H1 (cell line): ENCODE results near the gene TBC1D4. TPM values are rescaled to one million over a fixed set of nuclear protein-coding genes. Genes with fewer than 3 reads are reported as not detected.

Experiments used
- CTCF ChIA-PET: fragments of 300-600 bp; sonication (Branson Sonifier 250); formaldehyde crosslinking; loops from one replicate; lab custom pipeline; 2021; ENCODE audit not compliant: partially characterized antibody; lab: Charles Lee
- POLR2A ChIA-PET: fragments of 300-600 bp; sonication (Branson Sonifier 250); formaldehyde crosslinking; loops from one replicate; lab custom pipeline; 2021; ENCODE audit warnings: inconsistent platforms; ENCODE audit not compliant: partially characterized antibody; lab: Charles Lee
- DNase-seq, 2 experiments: peaks; one replicate each; pipeline versions ENCODE4 v3.0.0 to v3.0.0-alpha.2; 2010 to 2022; ENCODE audit warnings: low spot score in 2 of 2, low read depth in 1 of 2, mixed read lengths in 1 of 2
- FAIRE-seq: peaks from 2 replicates; lab custom pipeline; 2011; peaks lifted over from hg19 to GRCh38; lab: Jason Lieb, UNC
- H2AFZ ChIP-seq: 2 replicates; pipeline ENCODE4 v1.8.1; 2012; ENCODE audit warnings: low read length, inconsistent platforms
- H2AK5ac ChIP-seq: 2 replicates; pipeline ENCODE4 v1.6.1; 2013; ENCODE audit warnings: low read depth, low read length
- H2BK120ac ChIP-seq: replicated peaks from 2 replicates; pipeline ENCODE3; 2013; ENCODE audit warnings: low read depth, low read length, inconsistent platforms
- H2BK12ac ChIP-seq: 2 replicates; pipeline ENCODE4 v1.6.1; 2013; ENCODE audit warnings: low read depth, low read length
- H2BK15ac ChIP-seq: 2 replicates; pipeline ENCODE4 v1.6.1; 2013; ENCODE audit warnings: low read length
- H2BK20ac ChIP-seq: 2 replicates; pipeline ENCODE4 v1.6.1; 2013; ENCODE audit warnings: low read length
- H2BK5ac ChIP-seq: 2 replicates; pipeline ENCODE4 v1.6.1; 2013; ENCODE audit warnings: low read depth, low read length
- H3K14ac ChIP-seq: 2 replicates; pipeline ENCODE4 v1.6.1; 2013; ENCODE audit warnings: inconsistent platforms; ENCODE audit not compliant: insufficient read length
- H3K18ac ChIP-seq: 2 replicates; pipeline ENCODE4 v1.6.1; 2013; ENCODE audit warnings: low read length; ENCODE audit errors: extremely low read depth
- H3K23ac ChIP-seq: 2 replicates; pipeline ENCODE4 v1.6.1; 2013; ENCODE audit warnings: inconsistent platforms; ENCODE audit not compliant: insufficient read length
- H3K23me2 ChIP-seq: 2 replicates; pipeline ENCODE4 v1.6.1; 2013; ENCODE audit warnings: low read depth, low read length
- H3K27ac ChIP-seq: 2 replicates; pipeline ENCODE4 v1.6.1; 2011; ENCODE audit warnings: low read depth, low read length, inconsistent platforms
- H3K27me3 ChIP-seq, 4 experiments: replicated peaks in 1 of 4; 1 replicate in 1 of 4; 2 replicates in 3 of 4; pipeline versions ENCODE4 v1.6.1 to v1.8.1; 2011 to 2013; ENCODE audit warnings: low read length in 3 of 4, mild to moderate bottlenecking in 3 of 4, inconsistent platforms in 2 of 4, mixed read lengths in 2 of 4, moderate library complexity in 1 of 4; ENCODE audit not compliant: control insufficient read depth in 3 of 4, insufficient read depth in 3 of 4; ENCODE audit errors: extremely low read depth in 1 of 4
- H3K36me3 ChIP-seq, 4 experiments: 2 replicates each; pipeline versions ENCODE4 v1.6.1 to v1.8.1; 2011 to 2013; ENCODE audit warnings: mild to moderate bottlenecking in 4 of 4, low read length in 3 of 4, moderate library complexity in 2 of 4, control low read depth in 1 of 4, inconsistent platforms in 1 of 4; ENCODE audit not compliant: insufficient read depth in 4 of 4, control insufficient read depth in 2 of 4
- H3K4ac ChIP-seq: replicated peaks from 2 replicates; pipeline ENCODE3; 2013; ENCODE audit warnings: low read length, low read depth, mixed read lengths, inconsistent platforms; ENCODE audit not compliant: insufficient read length
- H3K4me1 ChIP-seq, 4 experiments: replicated peaks in 1 of 4; 1 replicate in 1 of 4; 2 replicates in 3 of 4; pipeline versions ENCODE4 v1.6.1 to v1.8.1; 2011 to 2013; ENCODE audit warnings: low read length in 3 of 4, inconsistent platforms in 2 of 4, mixed read lengths in 1 of 4; ENCODE audit not compliant: insufficient read depth in 4 of 4, control insufficient read depth in 3 of 4
- H3K4me2 ChIP-seq, 2 experiments: 2 replicates each; pipeline versions ENCODE4 v1.6.1 to v1.8.1; 2011 to 2013; ENCODE audit warnings: low read depth in 2 of 2, low read length in 2 of 2, control low read depth in 1 of 2, inconsistent platforms in 1 of 2, mild to moderate bottlenecking in 1 of 2; ENCODE audit not compliant: insufficient read depth in 1 of 2
- H3K4me3 ChIP-seq, 4 experiments: fragments of 200-600, 300-600 bp in 1 of 4; sonication (generic), shearing (Covaris generic), sonication (Bioruptor Twin) in 1 of 4; 2 replicates each; pipeline versions ENCODE4 v1.5.1 to v1.8.1; 2011 to 2016; ENCODE audit warnings: low read length in 4 of 4, low read depth in 3 of 4, control low read depth in 2 of 4, inconsistent platforms in 2 of 4, mild to moderate bottlenecking in 2 of 4, mixed read lengths in 1 of 4, moderate library complexity in 1 of 4; ENCODE audit not compliant: insufficient read depth in 2 of 4; ENCODE audit errors: extremely low read depth in 1 of 4
- H3K56ac ChIP-seq: replicated peaks from 2 replicates; pipeline ENCODE3; 2013; ENCODE audit warnings: low read depth, mild to moderate bottlenecking, mixed read lengths, low read length, inconsistent platforms; ENCODE audit not compliant: insufficient read length
- H3K79me1 ChIP-seq: 2 replicates; pipeline ENCODE4 v1.6.1; 2013; ENCODE audit warnings: low read depth, low read length, control low read depth
- H3K79me2 ChIP-seq, 2 experiments: 2 replicates each; pipeline versions ENCODE4 v1.6.1 to v1.8.1; 2012 to 2013; ENCODE audit warnings: low read length in 2 of 2, mild to moderate bottlenecking in 2 of 2, inconsistent platforms in 1 of 2; ENCODE audit not compliant: insufficient read depth in 2 of 2, control insufficient read depth in 1 of 2
- H3K9ac ChIP-seq, 4 experiments: replicated peaks in 1 of 4; 1 replicate in 1 of 4; 2 replicates in 3 of 4; pipeline versions ENCODE4 v1.6.1 to v1.8.1; 2011 to 2013; ENCODE audit warnings: low read depth in 3 of 4, low read length in 3 of 4, control low read depth in 2 of 4, mild to moderate bottlenecking in 2 of 4, moderate library complexity in 2 of 4, inconsistent platforms in 1 of 4; ENCODE audit errors: extremely low read depth in 1 of 4
- H3K9me3 ChIP-seq, 2 experiments: 2 replicates each; pipeline versions ENCODE4 v1.6.1 to v1.8.1; 2012 to 2013; ENCODE audit warnings: mild to moderate bottlenecking in 2 of 2, moderate library complexity in 2 of 2, control low read depth in 1 of 2, inconsistent platforms in 1 of 2, low read depth in 1 of 2, low read length in 1 of 2, mixed read lengths in 1 of 2; ENCODE audit not compliant: insufficient read depth in 2 of 2
- H4K20me1 ChIP-seq, 2 experiments: replicated peaks in 1 of 2; 2 replicates each; pipeline versions ENCODE3 to v1.8.1; 2011 to 2013; ENCODE audit warnings: inconsistent platforms in 2 of 2, low read length in 2 of 2, mild to moderate bottlenecking in 1 of 2; ENCODE audit not compliant: insufficient read depth in 2 of 2, control insufficient read depth in 1 of 2
- H4K5ac ChIP-seq: 2 replicates; pipeline ENCODE4 v1.6.1; 2013; ENCODE audit warnings: low read length, low read depth, mixed read lengths, inconsistent platforms; ENCODE audit not compliant: insufficient read length
- H4K8ac ChIP-seq: 2 replicates; pipeline ENCODE4 v1.8.0; 2013; ENCODE audit warnings: mild to moderate bottlenecking, moderate library complexity, low read length, inconsistent platforms; ENCODE audit not compliant: insufficient read depth; ENCODE audit errors: extremely low read depth
- H4K91ac ChIP-seq: replicated peaks from 2 replicates; pipeline ENCODE3; 2013; ENCODE audit warnings: low read length, mixed read lengths, inconsistent platforms; ENCODE audit not compliant: insufficient read length
- NANOG ChIP-seq: IDR thresholded peaks from 2 replicates; pipeline ENCODE4 v1.6.1; 2011; ENCODE audit warnings: low read length, low read depth, mild to moderate bottlenecking, inconsistent platforms; ENCODE audit not compliant: insufficient read depth, poor library complexity, severe bottlenecking
- WGBS, 2 experiments: shearing (Covaris generic) in 1 of 2; methylation state at CpG; one replicate each; pipeline versions ENCODE4 v1.1.6 to v1.1.7; 2013 to 2015; ENCODE audit warnings: low lambda C conversion rate in 2 of 2, mixed read lengths in 2 of 2, inconsistent platforms in 1 of 2, low coverage in 1 of 2, missing lambda C conversion rate in 1 of 2; ENCODE audit not compliant: insufficient replicate concordance in 2 of 2, insufficient coverage in 1 of 2, insufficient read length in 1 of 2; ENCODE audit errors: extremely low coverage in 1 of 2, missing lambda C conversion rate in 1 of 2; 5-methylcytosine and 5-hydroxymethylcytosine counted together
- polyA plus RNA-seq, 7 experiments: library from polyadenylated mRNA; depleted of rRNA in 3 of 7; stranded (reverse) in 5 of 7; unstranded in 2 of 7; fragments of >200 nt in 5 of 7; fragments of 200-250 nt in 2 of 7; gene quantifications; 1 replicate in 5 of 7; 2 replicates in 1 of 7; 4 replicates in 1 of 7; pipeline versions ENCODE4 v1.2.1 to v1.2.3, GENCODE V29; 2011 to 2013; ENCODE audit warnings: missing spikeins in 2 of 7, mixed read lengths in 2 of 7
- total RNA-seq: library from RNA; stranded (reverse); fragmentation: NEBNext Ultra II Directional; extraction: Animal tissue kit (Norgen Biotek cat#: 25700); gene quantifications from 2 replicates; pipeline ENCODE4 v1.2.1, GENCODE V29; 2021

TBC1D4 gene
- total and polyA plus RNA-seq, 2 of the 8 experiments (the other 6 are each of a cell fraction or from before 2014, with no cell fraction given): 16.7 to 39.0 TPM

- Histone ChIP-seq H2BK15ac (no peak overlapping the region), H3K23me2 (no peaks in the 10 kb centered on the region), H3K79me2 (no peaks in the 10 kb centered on the region), H3K36me3 (peaks cover 0 to 2% (median 0%) of the 10 kb centered on the region in 4 experiments; a peak in 3 of 8 replicates), H3K14ac (no peak overlapping the region), H3K23ac (no peak overlapping the region), H3K27me3 (no peaks in the 10 kb centered on the region), H3K4ac (no peak overlapping the region), H2BK120ac (no peak overlapping the region), H3K4me2 (no peak overlapping the region), H3K9me3 (no peaks in the 10 kb centered on the region), H3K79me1 (no peaks in the 10 kb centered on the region), H2BK12ac (no peak overlapping the region), H3K9ac (no peak overlapping the region), H3K4me3 (no peak overlapping the region), H2BK5ac (no peak overlapping the region), H3K18ac (no peak overlapping the region), H3K4me1 (no peaks in the 10 kb centered on the region; a peak in 1 of 7 replicates), H4K8ac (no peak overlapping the region), H3K56ac (no peak overlapping the region), H4K5ac (no peak overlapping the region), H3K27ac (no peak overlapping the region), H4K20me1 (no peaks in the 10 kb centered on the region), H2AK5ac (no peak overlapping the region), H2AFZ (no peak overlapping the region), H2BK20ac (no peak overlapping the region), H4K91ac (no peak overlapping the region)
- DNase-seq (no peak), FAIRE-seq (no peak)
- ChIA-PET CTCF (interaction anchor here (1.0 kb wide), 1 partner anchor 7 kb away, joined by 3 read pairs; no protein-coding TSS in a partner anchor), POLR2A (no interaction called here)
- WGBS, 2 experiments: 80% methylated on average over 1 of the region's 1 CpG; no CpG with 5 or more reads in 1 of the 2 experiments
- no peak for TF ChIP-seq NANOG
Observed at GRCh38 chr13:75296641-75297040, 185.3 kb downstream of the TBC1D4 start.
